NOMO-1 treated with DMSO at 0.1 percent for 48 hours (cell line): ENCODE results near the gene SLC35G4.
A peak's percentile ranks its signal among the peaks of the same experiment; 100 is the strongest.
"Not testable (repeated sequence)": the region's sequence is repeated elsewhere in the genome, so short reads cannot be mapped to it uniquely, and the experiment has no call there.

ENCODE experiments used
- DNase-seq: peaks from one replicate; lab custom pipeline; 2025; ENCODE audit not compliant: unreplicated experiment; lab: John Stamatoyannopoulos, UW

SLC35G4 gene

DNA sequence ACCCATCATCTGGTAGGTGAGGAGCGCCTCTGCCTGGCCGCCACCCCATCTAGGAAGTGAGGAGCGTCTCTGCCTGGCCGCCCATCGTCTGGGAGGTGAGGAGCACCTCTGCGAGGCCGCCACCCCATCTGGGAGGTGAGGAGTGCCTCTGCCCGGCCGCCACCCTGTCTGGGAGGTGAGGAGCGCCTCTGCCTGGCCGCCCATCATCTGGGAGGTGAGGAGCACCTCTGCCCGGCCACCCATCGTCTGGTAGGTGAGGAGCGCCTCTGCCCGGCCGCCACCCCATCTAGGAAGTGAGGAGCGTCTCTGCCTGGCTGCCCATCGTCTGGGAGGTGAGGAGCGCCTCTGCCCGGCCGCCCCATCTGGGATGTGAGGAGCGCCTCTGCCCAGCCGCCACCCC, 4.2 kb downstream of the SLC35G4 start:
- DNase-seq, result not testable (repeated sequence)

- not testable (repeated sequence) for DNase-seq
Measured at GRCh38 chr18:11614042-11614441, 4.6 kb downstream of the SLC35G4 start.

DNA sequence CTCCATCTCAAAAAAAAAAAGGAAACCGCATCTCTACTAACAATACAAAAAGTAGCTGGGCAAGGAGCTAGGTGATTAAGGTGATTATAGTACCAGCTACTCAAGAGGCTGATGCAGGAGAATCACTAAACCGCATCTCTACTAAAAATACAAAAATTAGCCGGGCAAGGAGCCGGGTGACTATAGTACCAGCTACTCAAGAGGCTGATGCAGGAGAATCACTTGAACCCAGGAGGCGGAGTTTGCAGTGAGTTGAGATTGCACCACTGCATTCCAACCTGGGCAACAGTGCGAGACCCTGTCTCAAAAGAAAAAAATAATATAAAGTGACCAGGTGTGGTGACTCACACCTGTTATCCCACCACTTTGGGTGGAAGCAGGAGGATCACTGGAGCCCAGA, 5.6 kb downstream of the SLC35G4 start:
- DNase-seq, result not testable (repeated sequence)

DNA sequence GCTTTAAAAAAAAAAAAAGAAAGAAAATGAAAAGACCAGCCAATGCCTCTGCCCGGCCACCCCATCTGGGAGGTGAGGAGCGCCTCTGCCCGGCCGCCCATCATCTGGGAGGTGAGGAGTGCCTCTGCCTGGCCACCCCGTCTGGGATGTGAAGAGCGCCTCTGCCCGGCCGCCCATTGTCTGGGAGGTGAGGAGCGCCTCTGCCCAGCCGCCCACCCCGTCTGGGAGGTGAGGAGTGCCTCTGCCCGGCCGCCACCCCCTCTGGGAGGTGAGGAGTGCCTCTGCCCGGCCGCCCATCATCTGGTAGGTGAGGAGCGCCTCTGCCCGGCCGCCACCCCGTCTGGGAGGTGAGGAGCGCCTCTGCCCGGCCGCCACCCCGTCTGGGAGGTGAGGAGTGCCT, 37.9 kb downstream of the SLC35G4 start:
- not testable (repeated sequence) for DNase-seq

- DNase-seq, result not testable (repeated sequence)
Measured at GRCh38 chr18:11647804-11648203, 38.4 kb downstream of the SLC35G4 start.

DNA sequence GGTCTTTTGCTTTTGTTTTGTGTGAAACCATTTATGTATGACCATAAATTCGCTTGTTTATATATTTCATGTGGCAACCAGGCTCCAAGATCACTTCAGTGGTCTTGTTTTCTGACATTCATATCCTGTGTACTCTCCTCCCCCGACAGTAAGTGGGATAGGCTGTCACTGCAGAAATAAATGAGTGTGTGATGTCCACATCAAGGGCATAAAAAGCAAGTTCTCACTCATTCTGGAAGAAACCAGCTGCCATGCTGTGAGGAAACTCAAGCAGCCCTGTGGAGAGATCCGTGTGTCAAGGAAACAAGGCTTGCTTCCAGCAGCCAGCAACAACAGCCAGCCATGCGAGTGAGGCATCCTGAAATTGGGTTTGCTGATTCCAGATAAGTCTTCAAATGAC, 40.4 kb downstream of the SLC35G4 start:
- no peak for DNase-seq

DNA sequence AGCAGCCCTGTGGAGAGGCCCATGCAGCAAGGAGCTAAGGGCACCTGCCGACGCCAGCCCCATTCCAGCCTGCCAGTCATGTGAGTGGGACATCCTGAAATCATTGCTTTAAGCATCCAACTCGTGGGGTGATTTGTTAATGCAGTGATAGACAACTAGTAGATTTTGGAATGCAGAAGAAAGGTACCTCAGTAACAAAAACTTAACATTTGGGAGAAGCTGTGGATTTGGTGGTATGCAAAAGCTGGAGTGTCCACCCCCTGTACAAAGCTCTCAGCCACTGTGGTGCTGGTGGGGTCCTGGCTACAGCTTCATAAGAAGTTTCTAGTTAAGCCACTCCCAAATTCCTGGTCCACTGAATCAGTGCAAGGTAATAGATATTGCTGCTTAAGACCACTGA, 42.5 kb downstream of the SLC35G4 start:
- DNase-seq, result no peak

- DNase-seq, result no peak
Measured at GRCh38 chr18:11653521-11653920, 44.1 kb downstream of the SLC35G4 start.

- DNase-seq, result peak; percentile 37
Measured at GRCh38 chr18:11654736-11655605, 45.6 kb downstream of the SLC35G4 start.

GRCh38 chr18:11655606-11655932, 46.2 kb downstream of the SLC35G4 start:
- no peak for DNase-seq

GRCh38 chr18:11657152-11657551, 47.8 kb downstream of the SLC35G4 start:
- DNase-seq, result no peak

DNA sequence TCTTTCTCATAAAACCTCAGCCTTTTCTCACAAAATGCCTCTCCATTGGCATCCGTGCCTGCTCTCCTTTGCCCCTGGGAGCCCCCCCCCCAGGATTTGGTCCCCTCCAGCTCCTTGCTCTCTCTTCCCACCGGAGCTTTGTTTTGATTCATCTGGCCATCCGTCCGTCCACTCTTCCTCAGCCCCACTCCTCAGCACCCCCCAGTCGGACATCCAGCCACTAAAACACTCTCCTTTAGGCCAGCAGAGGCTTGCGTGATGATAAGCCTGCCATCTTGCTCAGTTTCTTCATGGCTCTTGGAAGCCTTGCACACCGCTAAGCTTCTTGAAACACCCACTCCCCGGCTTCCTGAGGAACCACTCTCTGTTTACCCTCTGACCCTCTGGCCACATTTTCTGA, 48.2 kb downstream of the SLC35G4 start:
- no peak for DNase-seq

DNA sequence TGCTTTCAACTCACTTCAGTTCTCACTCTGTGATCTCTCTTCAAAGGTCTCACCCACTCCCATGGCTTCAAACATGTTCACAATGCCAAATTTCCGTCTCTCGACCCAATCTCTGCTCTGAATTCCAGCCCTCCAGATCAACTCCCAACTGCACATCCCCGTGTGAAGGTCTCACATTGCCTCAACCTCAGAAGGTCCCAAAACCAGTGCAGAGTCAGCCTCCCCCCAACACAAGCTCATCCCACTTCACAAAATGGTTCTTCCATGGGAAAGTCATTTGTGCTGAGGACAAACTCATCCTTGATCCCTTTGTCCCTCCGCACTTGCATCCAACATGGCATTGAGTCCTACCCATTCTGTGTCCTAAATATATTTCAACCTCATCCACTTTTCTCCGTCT, 48.6 kb downstream of the SLC35G4 start:
- DNase-seq, result no peak

GRCh38 chr18:11658989-11659388, 49.6 kb downstream of the SLC35G4 start:
- DNase-seq, result no peak
